Fibroblast of skin of left biceps (primary cell): ENCODE data around the gene CDKAL1.
"Not testable (repeated sequence)": the region's sequence is repeated elsewhere in the genome, so short reads cannot be mapped to it uniquely, and the experiment has no call there.

Experiments used
- DNase-seq, 2 experiments: peaks; one replicate each; pipeline ENCODE4 v3.0.0-alpha.2; 2013; ENCODE audit warnings: low read depth in 2 of 2

The CDKAL1 gene

GRCh38 chr6:20639161-20639560 is 104.9 kb downstream of the CDKAL1 start:
- DNase-seq = no peak

GRCh38 chr6:20640181-20640580 is 105.9 kb downstream of the CDKAL1 start:
- no peak for DNase-seq

GRCh38 chr6:20642441-20642840 is 108.2 kb downstream of the CDKAL1 start:
- no peak for DNase-seq

- DNase-seq = no peak
Measured at GRCh38 chr6:20644667-20645370, 110.6 kb downstream of the CDKAL1 start.

- DNase-seq = not testable (repeated sequence)
Measured at GRCh38 chr6:20645572-20645971, 111.3 kb downstream of the CDKAL1 start.

- DNase-seq = no peak
Measured at GRCh38 chr6:20647585-20647984, 113.3 kb downstream of the CDKAL1 start.

- DNase-seq = not testable (repeated sequence)
Measured at GRCh38 chr6:20649696-20650470, 115.6 kb downstream of the CDKAL1 start.

- no peak for DNase-seq
Measured at GRCh38 chr6:20652299-20653084, 118.2 kb downstream of the CDKAL1 start.

GRCh38 chr6:20653085-20653479 is 118.8 kb downstream of the CDKAL1 start:
- no peak for DNase-seq

GRCh38 chr6:20655317-20655716 is 121.1 kb downstream of the CDKAL1 start:
- DNase-seq = no peak

- no peak for DNase-seq
Measured at GRCh38 chr6:20657274-20657800, 123.1 kb downstream of the CDKAL1 start.

GRCh38 chr6:20658053-20658452 is 123.8 kb downstream of the CDKAL1 start:
- no peak for DNase-seq

- no peak for DNase-seq
Measured at GRCh38 chr6:20658516-20658915, 124.3 kb downstream of the CDKAL1 start.

- DNase-seq = no peak
Measured at GRCh38 chr6:20660534-20660933, 126.3 kb downstream of the CDKAL1 start.

- no peak for DNase-seq
Measured at GRCh38 chr6:20661721-20662120, 127.5 kb downstream of the CDKAL1 start.

- no peak for DNase-seq
Measured at GRCh38 chr6:20664250-20664649, 130.0 kb downstream of the CDKAL1 start.

GRCh38 chr6:20665290-20665689 is 131.0 kb downstream of the CDKAL1 start:
- DNase-seq = no peak

GRCh38 chr6:20669571-20670314 is 135.5 kb downstream of the CDKAL1 start:
- DNase-seq = no peak

GRCh38 chr6:20670750-20671149 is 136.5 kb downstream of the CDKAL1 start:
- DNase-seq = no peak

GRCh38 chr6:20672038-20672437 is 137.8 kb downstream of the CDKAL1 start:
- DNase-seq = no peak

- DNase-seq = no peak
Measured at GRCh38 chr6:20673458-20673857, 139.2 kb downstream of the CDKAL1 start.
